Esophagus squamous epithelium (tissue), 5 donors: ENCODE data around the gene RNF175. TPM values are rescaled to one million over a fixed set of nuclear protein-coding genes. Genes with fewer than 3 reads are reported as not detected.
A peak's percentile ranks its signal among the peaks of the same experiment; 100 is the strongest.

Experiments used
- DNase-seq: peaks from one replicate; lab custom pipeline; 2025; lab: John Stamatoyannopoulos, UW
- H3K27ac ChIP-seq, 4 donors: fragments of 200-600 bp; sonication (generic); one replicate each; pipeline ENCODE4 v1.5.1; 2016 to 2019; ENCODE audit warnings: mild to moderate bottlenecking in 1 of 4
- H3K27me3 ChIP-seq, 4 donors: fragments of 200-600 bp; sonication (generic); 1 replicate in 3 of 4; 2 replicates in 1 of 4; pipeline versions ENCODE4 v1.5.1 to v1.6.0; 2017 to 2021; ENCODE audit warnings: antibody characterized with exemption in 1 of 4
- H3K36me3 ChIP-seq, 3 donors: fragments of 200-600 bp; sonication (generic); one replicate each; pipeline ENCODE4 v1.5.1; 2016 to 2019
- H3K4me1 ChIP-seq, 3 donors: fragments of 200-600 bp; sonication (generic); one replicate each; pipeline ENCODE4 v1.5.1; 2017 to 2019
- H3K4me3 ChIP-seq, 4 donors: fragments of 200-600 bp; sonication (generic); 1 replicate in 3 of 4; 2 replicates in 1 of 4; pipeline ENCODE4 v1.5.1; 2016 to 2019; ENCODE audit warnings: mild to moderate bottlenecking in 2 of 4, moderate library complexity in 1 of 4
- H3K9me3 ChIP-seq, 3 donors: fragments of 200-600 bp; sonication (generic); one replicate each; pipeline ENCODE4 v1.5.1; 2016 to 2019
- CTCF ChIP-seq, 6 experiments: fragments of 450-650 bp in 4 of 6; fragments of 200-600 bp in 2 of 6; sonication (generic) in 2 of 6; IDR thresholded peaks; one replicate each; pipeline ENCODE4 v1.5.1; 2016 to 2019; ENCODE audit warnings: antibody characterized with exemption in 6 of 6, mild to moderate bottlenecking in 4 of 6, moderate library complexity in 4 of 6
- POLR2A ChIP-seq, 4 donors: fragments of 450-650 bp; IDR thresholded peaks; one replicate each; pipeline ENCODE4 v1.6.1; 2017; ENCODE audit warnings: antibody characterized with exemption in 4 of 4, mild to moderate bottlenecking in 4 of 4, moderate library complexity in 3 of 4
- WGBS, 2 donors: methylation state at CpG; one replicate each; pipeline ENCODE4 v1.1.5; 2018; 5-methylcytosine and 5-hydroxymethylcytosine counted together
- intact Hi-C: fragments of 100-400 bp; cut with DNase I; formaldehyde crosslinking; loops from one replicate; pipeline ENCODE4 v1.15.0; 2022
- total RNA-seq, 4 donors: library from RNA; depleted of rRNA; stranded (reverse); fragments of >200 nt; gene quantifications; one replicate each; pipeline ENCODE4 v1.1.0, GENCODE V29; 2016
- donor health status: DM: yes; HTN: yes; CAD: no.

The RNF175 gene
- total RNA-seq: under 1 TPM in 1 of 4 donors, not detected in 3; 0.76 TPM

GRCh38 chr4:153759407-153760316, at the start of gene RNF175:
RNF175 (minus strand) TSS chr4:153760024; CDS start chr4:153759862, 162 bp downstream.
- peak within 1 kb of the TSS; percentile 40 to 71 (median 52) for H3K4me3 ChIP-seq
- H3K27me3 ChIP-seq: peaks cover 0 to 38% (median 0%) of the 10 kb centered on the region in 4 donors
- intact Hi-C loops: loop anchor here (10.0 kb wide), 2 partner anchors 125 to 415 kb away; partner anchors contain the start of gene MND1
- WGBS, 2 donors: 6 to 26% methylated on average over 15 to 45 of the region's 76 CpGs
- H3K9me3 ChIP-seq: no peaks in the 10 kb centered on the region
- no peak for DNase-seq
- TF ChIP-seq POLR2A (IDR thresholded peaks at IDR 0.05) (no peak), CTCF (IDR thresholded peaks at IDR 0.05) (no peak)
- no peaks in the 10 kb centered on the region for H3K36me3 ChIP-seq
- H3K4me1 ChIP-seq: peaks cover 5 to 16% (median 8%) of the 10 kb centered on the region in 3 donors
- H3K27ac ChIP-seq: no peak within 1 kb of the TSS

GRCh38 chr4:153809307-153809706, 49.5 kb upstream of the RNF175 start:
- intact Hi-C loops: no loop called here
- Histone ChIP-seq H3K4me3 (no peak overlapping the region), H3K9me3 (no peaks in the 10 kb centered on the region), H3K27ac (no peak overlapping the region), H3K27me3 (no peaks in the 10 kb centered on the region), H3K4me1 (no peaks in the 10 kb centered on the region), H3K36me3 (no peaks in the 10 kb centered on the region)
- TF ChIP-seq CTCF (IDR thresholded peaks at IDR 0.05) (no peak), POLR2A (IDR thresholded peaks at IDR 0.05) (no peak)
- DNase-seq: no peak

GRCh38 chr4:153808175-153808574, 48.4 kb upstream of the RNF175 start:
- WGBS, 2 donors: 50 to 73% methylated on average over 1 of the region's 1 CpG

GRCh38 chr4:153806073-153806472, 46.2 kb upstream of the RNF175 start:
- H3K4me3 ChIP-seq: no peak overlapping the region
- WGBS, 2 donors: 68 to 88% methylated on average over 4 to 23 of the region's 30 CpGs
- no peaks in the 10 kb centered on the region for H3K36me3 ChIP-seq
- no peak for DNase-seq
- no peaks in the 10 kb centered on the region for H3K27me3 ChIP-seq
- H3K27ac ChIP-seq: no peak overlapping the region
- TF ChIP-seq POLR2A (IDR thresholded peaks at IDR 0.05) (no peak), CTCF (IDR thresholded peaks at IDR 0.05) (no peak)
- no peaks in the 10 kb centered on the region for H3K9me3 ChIP-seq
- no peaks in the 10 kb centered on the region for H3K4me1 ChIP-seq
- intact Hi-C loops: no loop called here

More at GRCh38 chr4:153808175-153808574, 48.4 kb upstream of the RNF175 start:
- Histone ChIP-seq H3K27ac (no peak overlapping the region), H3K36me3 (no peaks in the 10 kb centered on the region), H3K4me3 (no peak overlapping the region), H3K27me3 (no peaks in the 10 kb centered on the region), H3K9me3 (no peaks in the 10 kb centered on the region), H3K4me1 (no peaks in the 10 kb centered on the region)
- TF ChIP-seq POLR2A (IDR thresholded peaks at IDR 0.05) (no peak), CTCF (IDR thresholded peaks at IDR 0.05) (no peak)
- intact Hi-C loops: no loop called here
- DNase-seq: no peak

- no peak for DNase-seq
- no peaks in the 10 kb centered on the region for H3K9me3 ChIP-seq
- TF ChIP-seq CTCF (IDR thresholded peaks at IDR 0.05): no peak
- TF ChIP-seq POLR2A (IDR thresholded peaks at IDR 0.05): no peak
Measured at GRCh38 chr4:153804722-153805121, 44.9 kb upstream of the RNF175 start.

More at GRCh38 chr4:153804722-153805121, 44.9 kb upstream of the RNF175 start:
- WGBS, 2 donors: 40 to 46% methylated on average over 2 to 3 of the region's 3 CpGs
- H3K36me3 ChIP-seq: no peaks in the 10 kb centered on the region
- peaks cover 0 to 3% (median 0%) of the 10 kb centered on the region in 4 donors for H3K27me3 ChIP-seq
- no peak overlapping the region for H3K27ac ChIP-seq
- no peaks in the 10 kb centered on the region for H3K4me1 ChIP-seq
- H3K4me3 ChIP-seq: no peak overlapping the region
- intact Hi-C loops: no loop called here
